Measurements from ENCODE around the gene PCNT. TPM values are rescaled to one million over a fixed set of nuclear protein-coding genes. Genes with fewer than 3 reads are reported as not detected.

The PCNT gene
- polyA plus RNA-seq, 3 donors = 36.0 to 45.5 (median 40.3) TPM

DNA sequence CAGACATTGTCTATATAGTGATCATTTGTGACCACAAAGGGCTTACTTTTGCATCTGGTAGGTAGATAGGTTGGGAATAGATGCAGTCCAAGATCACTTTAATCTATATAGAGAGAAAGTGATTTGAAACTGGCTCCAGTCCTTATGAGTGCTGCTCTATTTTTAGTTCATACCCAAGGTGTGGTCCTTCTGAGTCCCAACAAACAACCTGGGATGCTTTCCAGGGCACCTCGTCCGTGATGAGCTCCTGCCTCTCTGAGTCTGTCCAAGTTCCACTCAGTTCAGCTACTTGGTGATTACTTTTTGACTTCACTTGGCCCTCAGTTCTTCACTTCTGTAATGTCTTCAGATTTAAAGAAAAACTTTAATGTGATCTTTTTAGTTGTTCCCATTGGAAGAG is 155.0 kb downstream of the PCNT start:
- DNase-seq = no peak

GRCh38 chr21:46480466-46480865 is 156.5 kb downstream of the PCNT start:
- no peak for DNase-seq

DNA sequence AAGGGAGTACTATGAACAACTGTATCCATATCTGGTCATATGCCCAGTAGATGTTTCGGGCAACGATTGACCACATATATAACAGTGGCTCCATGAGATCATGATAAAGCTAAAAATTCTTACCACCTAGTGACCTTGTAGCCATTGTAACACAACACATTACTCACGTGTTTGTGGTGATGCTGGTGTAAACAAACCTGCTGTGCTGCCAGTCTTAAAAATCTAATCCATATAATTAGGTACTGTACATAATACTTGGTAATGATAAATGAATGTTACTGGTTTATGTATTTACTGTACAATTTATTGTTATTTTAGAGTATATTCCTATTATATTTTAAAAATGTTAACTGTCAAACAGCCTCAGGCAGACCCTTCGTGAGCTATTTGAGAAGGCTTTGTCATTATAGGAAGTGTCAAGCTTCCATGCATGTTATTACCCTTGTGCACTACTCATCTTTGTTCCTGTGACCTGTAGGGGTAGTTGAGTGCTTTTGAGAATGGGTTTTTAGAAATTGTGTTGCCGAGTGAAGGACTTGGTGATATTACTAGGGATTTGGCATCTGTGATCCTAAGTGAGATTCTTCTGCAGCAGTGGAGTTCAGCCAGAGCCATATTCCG is 158.4 kb downstream of the PCNT start:
- DNase-seq = no peak

GRCh38 chr21:46482846-46483231 is 158.9 kb downstream of the PCNT start:
- no peak for DNase-seq

GRCh38 chr21:46483300-46484295 is 159.6 kb downstream of the PCNT start:
- no peak for DNase-seq

DNA sequence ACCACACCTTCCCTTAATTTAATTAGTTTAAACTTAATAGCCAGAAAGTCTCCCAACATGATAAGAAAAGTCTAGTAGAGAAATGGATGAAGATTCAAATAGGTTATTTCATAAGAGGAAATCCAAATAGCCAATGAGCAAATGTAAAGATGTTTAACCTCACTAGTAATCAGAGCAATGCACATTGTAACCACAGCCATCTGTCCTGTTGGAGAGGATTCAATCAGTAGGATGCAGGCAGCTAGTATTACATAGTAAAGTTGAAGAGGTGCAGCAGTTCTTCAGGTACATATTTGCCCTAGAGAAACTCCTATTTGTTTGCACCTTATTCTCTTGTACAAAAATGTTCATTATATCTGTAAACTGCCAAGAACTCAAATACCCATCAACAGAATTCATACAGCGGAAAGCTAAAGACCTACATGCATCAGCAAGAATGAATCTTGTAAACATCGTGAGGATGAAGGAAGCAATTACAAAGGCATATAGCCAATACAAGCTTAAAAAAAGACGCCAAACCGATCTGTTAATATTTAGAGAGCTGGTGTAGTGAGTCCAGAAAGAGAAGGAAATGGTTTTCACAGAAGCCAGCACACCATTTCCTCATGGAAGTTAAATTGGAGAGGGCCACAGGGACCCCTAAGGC is 162.6 kb downstream of the PCNT start:
- no peak for DNase-seq

- DNase-seq = no peak
These were observed 165.3 kb downstream of the PCNT start for GRCh38 chr21:46489162-46489663.

DNA sequence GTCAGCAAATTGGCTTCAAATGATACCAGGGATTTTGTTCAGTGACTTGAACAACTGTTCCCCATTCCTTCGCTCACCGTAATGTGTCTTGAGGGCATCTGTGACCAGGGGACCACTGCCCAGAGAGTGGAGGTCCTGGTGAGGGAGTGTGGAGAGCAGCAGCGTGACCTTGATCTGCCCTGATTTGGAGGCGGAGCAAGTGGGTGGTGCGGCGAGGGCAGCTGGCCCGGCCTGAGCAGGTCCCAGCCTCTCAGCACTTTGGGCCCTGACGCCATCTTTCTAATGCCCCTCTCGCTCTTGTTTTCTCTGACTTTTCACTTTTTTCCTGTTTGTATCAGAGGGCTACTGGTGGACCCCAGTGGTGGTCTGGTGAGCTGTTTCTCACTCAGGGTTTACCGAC is 165.8 kb downstream of the PCNT start:
- no peak for DNase-seq

DNA sequence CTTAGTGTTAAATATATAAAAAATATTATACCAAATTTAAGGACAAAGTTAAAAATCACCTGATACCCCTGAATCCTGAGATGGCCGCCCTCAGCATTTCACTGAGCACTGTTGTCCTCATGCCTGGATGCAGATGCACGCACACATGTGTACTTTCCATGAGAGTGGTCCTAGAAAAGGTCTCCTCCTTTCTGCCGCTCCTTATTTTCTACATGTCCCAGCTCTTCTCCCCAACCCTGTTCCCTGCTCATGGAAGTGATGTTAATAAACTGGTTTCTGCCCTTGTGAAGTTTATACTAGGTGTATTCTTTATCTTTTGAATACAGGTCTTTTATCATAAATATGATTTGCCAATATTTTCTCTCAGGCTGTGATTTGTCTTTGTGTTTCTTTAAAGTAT is 167.6 kb downstream of the PCNT start:
- DNase-seq = no peak

DNA sequence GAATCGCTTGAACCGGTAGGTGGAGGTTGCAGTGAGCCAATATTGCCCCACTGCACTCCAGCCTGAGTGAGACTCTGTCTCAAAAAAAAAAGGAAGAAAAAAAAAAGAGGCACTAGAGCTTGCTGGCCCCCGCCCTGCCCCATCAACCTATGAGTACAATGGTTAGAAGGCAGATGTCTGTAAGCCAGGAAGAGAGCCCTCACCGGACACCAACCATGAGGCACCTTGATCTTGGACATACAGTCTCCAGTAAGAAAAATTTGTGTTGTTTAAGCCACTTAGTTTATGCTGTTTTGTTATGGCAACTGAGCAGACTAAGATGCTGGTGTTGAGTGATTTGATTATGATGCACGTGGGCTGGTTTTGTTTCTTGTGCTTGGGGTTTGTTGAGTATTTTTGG is 168.9 kb downstream of the PCNT start:
- DNase-seq = no peak

- no peak for DNase-seq
These were observed 169.9 kb downstream of the PCNT start for GRCh38 chr21:46493828-46494227.

Other genes with a start within 250 kb of the PCNT start
- gene COL6A2, start 226.0 kb upstream of the PCNT start, polyA plus RNA-seq (ENCODE audit: insufficient read length in 3 of 3) = 100 to 1,000 TPM; 171 to 264 (median 225) TPM
- 10 to 100 TPM; 40.3 to 61.9 (median 45.0) TPM for gene FTCD, start 168.6 kb upstream of the PCNT start, polyA plus RNA-seq (ENCODE audit: insufficient read length in 3 of 3)
- gene SPATC1L, start 139.7 kb upstream of the PCNT start, polyA plus RNA-seq (ENCODE audit: insufficient read length in 3 of 3) = 10 to 100 TPM; 12.3 to 18.0 (median 18.0) TPM
- gene LSS, start 95.4 kb upstream of the PCNT start, polyA plus RNA-seq (ENCODE audit: insufficient read length in 3 of 3) = 10 to 100 TPM; 33.9 to 58.9 (median 52.0) TPM
- 100 to 1,000 TPM in 2 of 3 donors, 10 to 100 TPM in 1; 79.3 to 114 (median 105) TPM for gene MCM3AP, start 38.5 kb upstream of the PCNT start, polyA plus RNA-seq (ENCODE audit: insufficient read length in 3 of 3)
- gene YBEY, start 37.8 kb upstream of the PCNT start, polyA plus RNA-seq (ENCODE audit: insufficient read length in 3 of 3) = 10 to 100 TPM; 19.1 to 22.4 (median 19.6) TPM
- 10 to 100 TPM; 12.4 to 21.9 (median 17.4) TPM for gene C21orf58, start 286 bp upstream of the PCNT start, polyA plus RNA-seq (ENCODE audit: insufficient read length in 3 of 3)
- 10 to 100 TPM; 24.3 to 49.6 (median 47.5) TPM for gene DIP2A, start 134.7 kb downstream of the PCNT start, polyA plus RNA-seq (ENCODE audit: insufficient read length in 3 of 3)

Measured in renal pelvis (tissue), 4 donors.